ENCODE data around the gene USP6. TPM values are rescaled to one million over a fixed set of nuclear protein-coding genes. Genes with fewer than 3 reads are reported as not detected.

The USP6 gene
- total and polyA plus RNA-seq, 10 of the 15 experiments (the other 5 are each of a cell fraction or from before 2014, with no cell fraction given), result under 0.01 to 0.39 (median 0.10) TPM; not detected in 2

DNA sequence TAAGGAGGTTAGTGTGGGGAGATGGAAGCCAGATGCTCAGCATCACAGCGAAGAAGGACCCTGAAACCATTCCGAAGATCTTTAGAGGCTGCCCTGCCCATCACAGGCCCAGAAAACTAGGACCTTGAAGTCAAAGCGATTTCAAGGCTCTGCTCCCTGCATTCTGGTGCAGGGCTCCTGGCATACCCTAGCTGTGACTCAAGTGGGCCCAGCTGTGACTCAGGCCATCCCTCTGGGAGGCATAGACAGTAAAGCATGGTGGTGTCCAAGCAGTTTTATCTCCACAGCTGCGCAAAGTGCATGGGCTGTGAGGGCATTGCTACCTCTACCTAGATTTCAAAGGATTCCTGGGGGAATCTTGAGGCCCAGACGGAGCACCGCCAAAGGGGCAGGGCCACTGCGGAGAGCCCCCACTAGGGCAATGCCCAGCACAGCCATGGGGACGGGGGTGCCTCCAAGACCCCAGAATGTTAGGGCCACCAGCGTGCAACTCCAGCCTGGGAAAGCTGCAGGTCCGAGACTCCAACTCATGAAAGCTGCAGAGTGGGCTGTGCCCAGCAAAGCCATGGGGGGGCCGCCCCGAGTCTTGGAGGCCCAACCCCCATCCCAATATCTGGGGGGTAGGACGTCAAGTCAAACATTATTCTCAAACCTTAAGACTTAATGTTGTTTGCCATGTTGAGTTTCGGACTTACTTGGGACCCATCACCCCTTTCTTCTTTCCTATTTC, 87.5 kb downstream of the USP6 start:
- no peak overlapping the region for H3K4me2 ChIP-seq (ENCODE audit: control insufficient read depth, insufficient read depth)
- ChIA-PET CTCF (interaction anchor here (6.3 to 14.1 kb wide), 2 partner anchors 22 to 33 kb away, joined by 59 to 209 read pairs; partner anchors contain the start of gene SCIMP), RAD21 (ENCODE audit: unreplicated experiment) (interaction anchor here (0.6 to 9.7 kb wide), 2 partner anchors 25 to 108 kb away, joined by 3 to 125 read pairs; no protein-coding TSS in a partner anchor), POLR2A (interaction anchor here (0.5 to 8.1 kb wide), 4 partner anchors 10 to 233 kb away, joined by 3 to 72 read pairs (median 4); no protein-coding TSS in a partner anchor), SMC1A (ENCODE audit: uncharacterized antibody, unreplicated experiment) (interaction anchor here (1.3 to 9.8 kb wide), 2 partner anchors 25 to 34 kb away, joined by 3 to 157 read pairs; no protein-coding TSS in a partner anchor)
- H3K27me3 ChIP-seq (replicated peaks in 1 of 2; ENCODE audit: control insufficient read depth in 2 of 2, insufficient read depth in 2 of 2, low read length in 1 of 2), result no peaks in the 10 kb centered on the region
- WGBS (ENCODE audit: insufficient coverage, insufficient replicate concordance, low lambda C conversion rate, missing lambda C conversion rate), result 88% methylated on average over 14 of the region's 14 CpGs
- no peak overlapping the region for H2AFZ ChIP-seq (ENCODE audit: control insufficient read depth, low read depth, low read length)
- peaks cover 31% of the 10 kb centered on the region for H3K4me1 ChIP-seq (ENCODE audit: control insufficient read depth, insufficient read depth, low read length)
- H3K27ac ChIP-seq (ENCODE audit: control insufficient read depth, insufficient read depth), result peak overlapping the region; percentile 18; the same call in 1 of the 2 replicates
- no peak overlapping the region for H3K9ac ChIP-seq (ENCODE audit: control insufficient read depth, insufficient read depth, low read length)
- DNase-seq (ENCODE audit: low read depth, low spot score) (no peak), FAIRE-seq (no peak), ATAC-seq (no peak)
- no TSS peak for BruUV-seq (replicated peaks)
- intact Hi-C loops (cut with micrococcal nuclease; ENCODE audit: unreplicated experiment) (no loop called here), in situ Hi-C loops (cut with MboI) (loop anchor here (25.0 kb wide), 1 partner anchor 1491 kb away; the partner anchor contains the start of gene HASPIN)
- no peaks in the 10 kb centered on the region for H3K36me3 ChIP-seq (ENCODE audit: control insufficient read depth in 2 of 2, insufficient read depth in 2 of 2, low read length in 1 of 2)
- TF ChIP-seq NR2C1 (IDR thresholded peaks at IDR 0.05) (no peak), NFXL1 (IDR thresholded peaks at IDR 0.05; ENCODE audit: borderline replicate concordance) (no peak), JUND (IDR thresholded peaks at IDR 0.05; ENCODE audit: low read depth, low read length) (no peak), ATF2 (IDR thresholded peaks at IDR 0.05; ENCODE audit: low read length) (no peak), BMI1 (IDR thresholded peaks at IDR 0.05; ENCODE audit: borderline replicate concordance) (no peak), TARDBP (IDR thresholded peaks at IDR 0.05; ENCODE audit: borderline replicate concordance) (no peak), IKZF2 (IDR thresholded peaks at IDR 0.05) (no peak), SMC3 (IDR thresholded peaks at IDR 0.05; ENCODE audit: borderline replicate concordance, low read length) (no peak), RELA (IDR thresholded peaks at IDR 0.05; ENCODE audit: borderline replicate concordance, partially characterized antibody) (no peak), POLR2AphosphoS2 (IDR thresholded peaks at IDR 0.05; ENCODE audit: low read depth, low read length) (no peak), SPI1 (IDR thresholded peaks at IDR 0.05; ENCODE audit: borderline replicate concordance, insufficient read depth, low read depth, low read length) (no peak)
- TF ChIP-seq, protein P1, sequence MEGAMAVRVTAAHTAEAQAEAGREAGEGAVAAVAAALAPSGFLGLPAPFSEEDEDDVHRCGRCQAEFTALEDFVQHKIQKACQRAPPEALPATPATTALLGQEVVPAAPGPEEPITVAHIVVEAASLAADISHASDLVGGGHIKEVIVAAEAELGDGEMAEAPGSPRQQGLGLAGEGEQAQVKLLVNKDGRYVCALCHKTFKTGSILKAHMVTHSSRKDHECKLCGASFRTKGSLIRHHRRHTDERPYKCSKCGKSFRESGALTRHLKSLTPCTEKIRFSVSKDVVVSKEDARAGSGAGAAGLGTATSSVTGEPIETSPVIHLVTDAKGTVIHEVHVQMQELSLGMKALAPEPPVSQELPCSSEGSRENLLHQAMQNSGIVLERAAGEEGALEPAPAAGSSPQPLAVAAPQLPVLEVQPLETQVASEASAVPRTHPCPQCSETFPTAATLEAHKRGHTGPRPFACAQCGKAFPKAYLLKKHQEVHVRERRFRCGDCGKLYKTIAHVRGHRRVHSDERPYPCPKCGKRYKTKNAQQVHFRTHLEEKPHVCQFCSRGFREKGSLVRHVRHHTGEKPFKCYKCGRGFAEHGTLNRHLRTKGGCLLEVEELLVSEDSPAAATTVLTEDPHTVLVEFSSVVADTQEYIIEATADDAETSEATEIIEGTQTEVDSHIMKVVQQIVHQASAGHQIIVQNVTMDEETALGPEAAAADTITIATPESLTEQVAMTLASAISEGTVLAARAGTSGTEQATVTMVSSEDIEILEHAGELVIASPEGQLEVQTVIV (IDR thresholded peaks at IDR 0.05; ENCODE audit: borderline replicate concordance, partially characterized antibody), result no peak
- no peaks in the 10 kb centered on the region; the same call in 1 of the 3 replicates for H3K9me3 ChIP-seq (replicated peaks; ENCODE audit: control insufficient read depth, insufficient read depth, low read length)
- peaks cover 4% of the 10 kb centered on the region; the same call in 1 of the 2 replicates for H3K79me2 ChIP-seq (ENCODE audit: control insufficient read depth, insufficient read depth, low read length)
- no peak overlapping the region for H3K4me3 ChIP-seq
- no peaks in the 10 kb centered on the region for H4K20me1 ChIP-seq (ENCODE audit: control insufficient read depth, insufficient read depth)

Measured in GM12878 (cell line).